Mesothelial cell of epicardium (in vitro differentiated cells): Measurements from ENCODE around the gene FBXO28. TPM values are rescaled to one million over a fixed set of nuclear protein-coding genes. Genes with fewer than 3 reads are reported as not detected.
A peak's percentile ranks its signal among the peaks of the same experiment; 100 is the strongest.

Source experiments
- DNase-seq, 2 experiments: peaks; one replicate each; pipeline ENCODE4 v3.0.0; 2021; ENCODE audit warnings: low spot score in 2 of 2; ENCODE audit not compliant: unreplicated experiment in 2 of 2
- H3K27ac Mint-ChIP-seq: 2 replicates; pipeline ENCODE4 v1.8.0; 2021; ENCODE audit warnings: mixed read lengths
- H3K27me3 Mint-ChIP-seq: 2 replicates; pipeline ENCODE4 v1.8.0; 2021; ENCODE audit warnings: low read depth, mixed read lengths
- H3K36me3 Mint-ChIP-seq: 2 replicates; pipeline ENCODE4 v1.8.0; 2021; ENCODE audit warnings: mixed read lengths
- H3K4me1 Mint-ChIP-seq: 2 replicates; pipeline ENCODE4 v1.8.0; 2021; ENCODE audit warnings: mixed read lengths
- H3K4me3 Mint-ChIP-seq: 2 replicates; pipeline ENCODE4 v1.8.0; 2021; ENCODE audit warnings: mild to moderate bottlenecking, moderate library complexity, mixed read lengths
- H3K9me3 Mint-ChIP-seq: 2 replicates; pipeline ENCODE4 v1.8.0; 2021; ENCODE audit warnings: mixed read lengths
- total RNA-seq: library from RNA; stranded (reverse); gene quantifications from 3 replicates; pipeline ENCODE4 v1.2.1, GENCODE V29; 2021
- TF ChIP-seq, protein P1 (sequence below): fragments of 200-600 bp; sonication (generic); IDR thresholded peaks from one replicate; pipeline ENCODE4 v1.5.0; 2021; ENCODE audit warnings: antibody characterized with exemption; ENCODE audit not compliant: unreplicated experiment

The FBXO28 gene
- total RNA-seq, 1 donor from 2014 or later = 26.7 TPM

DNA sequence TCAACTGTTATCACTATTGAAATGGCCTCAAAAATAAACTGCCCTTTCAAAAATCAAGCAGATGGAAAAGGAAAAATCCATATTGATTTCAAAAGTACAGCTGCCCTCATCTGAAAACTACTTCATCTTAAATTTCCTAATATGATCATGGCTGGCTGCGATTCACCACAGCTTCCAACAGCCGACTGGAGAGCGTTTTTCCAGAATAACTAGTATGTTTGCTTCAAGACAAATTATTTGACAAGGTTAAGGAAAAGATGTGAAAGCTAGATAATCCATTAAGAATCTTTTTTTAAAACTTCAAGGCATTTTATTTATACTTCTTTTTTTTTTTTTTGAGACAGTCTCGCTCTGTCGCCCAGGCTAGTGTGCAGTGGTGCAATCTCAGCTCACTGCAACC, 65.0 kb downstream of the FBXO28 start:
- Mint-ChIP-seq H3K4me3 (no peak overlapping the region), H3K4me1 (peaks cover 25% of the 10 kb centered on the region), H3K9me3 (no peaks in the 10 kb centered on the region), H3K36me3 (no peaks in the 10 kb centered on the region), H3K27ac (peak overlapping the region; percentile 37), H3K27me3 (no peaks in the 10 kb centered on the region)
- DNase-seq = no peak
- TF ChIP-seq, protein P1, sequence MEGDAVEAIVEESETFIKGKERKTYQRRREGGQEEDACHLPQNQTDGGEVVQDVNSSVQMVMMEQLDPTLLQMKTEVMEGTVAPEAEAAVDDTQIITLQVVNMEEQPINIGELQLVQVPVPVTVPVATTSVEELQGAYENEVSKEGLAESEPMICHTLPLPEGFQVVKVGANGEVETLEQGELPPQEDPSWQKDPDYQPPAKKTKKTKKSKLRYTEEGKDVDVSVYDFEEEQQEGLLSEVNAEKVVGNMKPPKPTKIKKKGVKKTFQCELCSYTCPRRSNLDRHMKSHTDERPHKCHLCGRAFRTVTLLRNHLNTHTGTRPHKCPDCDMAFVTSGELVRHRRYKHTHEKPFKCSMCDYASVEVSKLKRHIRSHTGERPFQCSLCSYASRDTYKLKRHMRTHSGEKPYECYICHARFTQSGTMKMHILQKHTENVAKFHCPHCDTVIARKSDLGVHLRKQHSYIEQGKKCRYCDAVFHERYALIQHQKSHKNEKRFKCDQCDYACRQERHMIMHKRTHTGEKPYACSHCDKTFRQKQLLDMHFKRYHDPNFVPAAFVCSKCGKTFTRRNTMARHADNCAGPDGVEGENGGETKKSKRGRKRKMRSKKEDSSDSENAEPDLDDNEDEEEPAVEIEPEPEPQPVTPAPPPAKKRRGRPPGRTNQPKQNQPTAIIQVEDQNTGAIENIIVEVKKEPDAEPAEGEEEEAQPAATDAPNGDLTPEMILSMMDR = no peak

DNA sequence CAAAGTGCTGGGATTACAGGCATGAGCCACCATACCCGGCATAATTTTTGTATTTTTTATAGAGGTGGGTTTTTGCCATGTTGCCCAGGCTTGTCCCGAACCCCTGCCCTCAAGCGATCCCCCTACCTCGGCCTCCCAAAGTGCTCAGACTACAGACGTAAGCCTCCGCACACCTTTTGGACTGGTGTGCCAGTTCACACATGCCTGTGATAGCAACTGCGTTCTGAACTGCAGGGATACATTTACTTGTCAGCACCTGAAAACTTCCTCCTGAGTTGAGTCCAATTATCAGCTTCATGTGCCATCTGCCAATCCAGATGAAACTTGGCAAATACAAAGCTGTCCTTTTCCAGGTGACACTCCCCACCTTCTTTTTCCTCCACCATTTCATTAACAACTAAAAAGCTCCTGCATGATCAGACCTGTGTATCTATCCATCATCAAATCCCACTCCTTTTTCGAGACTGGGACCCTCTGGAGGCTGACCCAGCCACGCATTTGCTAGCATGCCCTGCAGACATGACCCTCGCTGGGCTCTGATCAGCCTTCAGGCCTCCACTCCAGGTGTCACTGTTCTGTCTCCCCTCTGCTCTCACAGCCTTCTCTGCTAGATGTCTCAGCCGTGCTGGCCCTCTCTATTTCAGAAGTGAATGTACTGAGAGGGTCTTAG, 67.0 kb downstream of the FBXO28 start:
- no peaks in the 10 kb centered on the region for H3K27me3 Mint-ChIP-seq
- DNase-seq = no peak
- no peak overlapping the region for H3K4me3 Mint-ChIP-seq
- no peaks in the 10 kb centered on the region for H3K36me3 Mint-ChIP-seq
- H3K4me1 Mint-ChIP-seq = peaks cover 34% of the 10 kb centered on the region
- no peak overlapping the region for H3K27ac Mint-ChIP-seq
- no peaks in the 10 kb centered on the region for H3K9me3 Mint-ChIP-seq
- TF ChIP-seq, protein P1 = no peak

DNA sequence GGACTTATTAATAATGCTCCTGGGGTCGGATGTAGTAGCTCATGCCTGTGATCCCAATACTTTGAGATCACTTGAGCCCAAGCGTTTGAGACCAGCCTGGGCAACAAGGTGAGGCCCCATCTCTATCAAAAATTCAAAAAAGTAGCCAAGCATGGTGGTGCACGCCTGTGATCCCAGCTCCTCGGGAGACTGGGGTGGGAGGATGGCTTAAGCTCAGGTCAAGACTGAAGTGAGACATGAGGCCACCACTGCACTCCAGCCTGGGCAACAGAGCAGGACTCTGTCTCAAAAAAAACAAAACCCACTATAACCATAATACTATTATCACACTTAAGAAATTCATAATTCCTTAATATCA, 67.5 kb downstream of the FBXO28 start:
- TF ChIP-seq, protein P1 = no peak
- Mint-ChIP-seq H3K4me3 (peak overlapping the region; percentile 81), H3K27me3 (no peaks in the 10 kb centered on the region), H3K4me1 (peaks cover 34% of the 10 kb centered on the region), H3K36me3 (no peaks in the 10 kb centered on the region), H3K9me3 (no peaks in the 10 kb centered on the region), H3K27ac (no peak overlapping the region)
- DNase-seq = no peak

DNA sequence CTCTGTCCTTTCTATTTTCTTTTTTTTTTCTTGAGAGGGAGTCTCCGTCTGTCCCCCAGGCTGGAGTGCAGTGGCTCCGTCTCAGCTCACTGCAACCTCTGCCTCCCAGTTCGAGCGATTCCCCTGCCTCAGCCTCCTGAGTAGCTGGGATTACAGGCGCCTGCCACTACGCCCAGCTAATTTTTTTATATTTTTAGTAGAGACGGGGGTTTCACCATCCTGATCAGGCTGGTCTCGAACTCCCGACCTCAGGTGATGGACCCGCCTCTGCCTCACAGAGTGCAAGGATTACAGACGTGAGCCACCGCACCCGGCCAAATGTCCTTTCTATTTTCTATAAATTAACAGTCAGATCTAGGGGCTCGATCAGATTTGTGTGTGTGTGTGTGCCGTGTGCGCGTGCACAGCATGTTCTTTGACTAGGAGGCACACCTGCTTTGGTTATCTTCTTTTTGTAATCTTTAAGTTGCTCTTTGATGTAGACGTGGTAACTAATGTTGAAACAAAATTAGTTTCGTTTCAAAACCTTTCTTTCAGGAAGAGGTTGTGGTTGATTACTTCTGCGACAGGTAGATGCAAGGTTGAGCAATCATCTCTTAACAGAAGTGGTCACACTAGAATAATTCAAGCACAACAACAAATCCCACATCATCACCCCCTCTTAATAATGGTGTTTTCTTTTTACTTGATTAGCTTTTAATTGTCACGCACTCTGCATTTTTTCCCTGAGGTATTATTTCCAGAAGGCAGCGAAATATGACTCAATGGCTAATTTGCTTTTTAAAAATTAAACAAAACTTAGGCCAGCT, 68.3 kb downstream of the FBXO28 start:
- H3K4me3 Mint-ChIP-seq = peak overlapping the region; percentile 81
- TF ChIP-seq, protein P1 = no peak
- H3K4me1 Mint-ChIP-seq = peaks cover 34% of the 10 kb centered on the region
- H3K36me3 Mint-ChIP-seq = peaks cover 3% of the 10 kb centered on the region
- H3K27me3 Mint-ChIP-seq = no peaks in the 10 kb centered on the region
- DNase-seq = no peak
- no peaks in the 10 kb centered on the region for H3K9me3 Mint-ChIP-seq
- peak overlapping the region; percentile 95 for H3K27ac Mint-ChIP-seq

DNA sequence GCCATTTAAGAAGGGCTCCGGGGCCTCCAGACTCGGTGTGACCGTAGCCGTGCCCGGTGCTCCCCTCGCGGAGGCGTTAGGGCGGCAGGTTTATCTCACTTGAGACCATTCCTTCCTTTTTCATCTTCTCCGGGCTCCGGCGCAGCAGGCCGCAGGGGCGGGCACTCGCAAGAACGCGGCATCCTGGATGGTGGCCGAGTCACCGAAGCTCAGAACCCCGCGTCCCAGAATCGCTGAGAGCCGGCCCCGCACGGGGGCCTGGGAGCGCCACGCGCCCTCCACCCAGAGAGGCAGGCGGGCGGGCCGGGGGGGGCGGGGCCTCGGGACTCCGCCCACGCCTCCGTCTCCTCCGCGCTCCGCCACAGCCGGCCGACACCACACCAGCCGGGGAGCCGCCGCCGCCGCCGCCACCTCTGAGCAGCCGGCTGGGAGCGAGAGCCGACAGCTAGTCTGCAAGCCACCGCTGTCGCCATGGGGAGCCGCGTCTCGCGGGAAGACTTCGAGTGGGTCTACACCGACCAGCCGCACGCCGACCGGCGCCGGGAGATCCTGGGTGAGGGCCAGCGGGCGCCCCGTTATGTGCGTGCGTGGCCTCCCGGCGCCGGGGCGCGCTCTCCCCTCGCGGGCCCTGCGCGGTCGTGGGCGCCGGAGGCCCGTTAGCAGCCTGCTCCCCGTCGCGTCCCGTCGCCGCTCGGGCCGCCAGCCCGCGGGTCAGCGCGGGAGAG, 69.1 kb downstream of the FBXO28 start, which contains the start of gene DEGS1:
Gene DEGS1 (plus strand): TSS at position 375 of the 725 bp plus-strand sequence. CDS start 97 bp downstream, at position 472.
- peak within 1 kb of the TSS; percentile 83 for H3K4me3 Mint-ChIP-seq
- no peaks in the 10 kb centered on the region for H3K9me3 Mint-ChIP-seq
- peak; percentile 65 to 83 for DNase-seq
- peaks cover 34% of the 10 kb centered on the region for H3K4me1 Mint-ChIP-seq
- no peaks in the 10 kb centered on the region for H3K27me3 Mint-ChIP-seq
- peaks cover 5% of the 10 kb centered on the region for H3K36me3 Mint-ChIP-seq
- TF ChIP-seq, protein P1 = no peak
- peak within 1 kb of the TSS; percentile 95 for H3K27ac Mint-ChIP-seq
